H1 (cell line): ENCODE measurements around the gene ARHGAP4. TPM values are rescaled to one million over a fixed set of nuclear protein-coding genes. Genes with fewer than 3 reads are reported as not detected.

Experiments used
- BRCA1 ChIP-seq: IDR thresholded peaks from 2 replicates; pipeline ENCODE4 v1.6.1; 2012; ENCODE audit warnings: low read depth, low read length, improper control_type of control experiment
- polyA plus RNA-seq, 7 experiments: library from polyadenylated mRNA; depleted of rRNA in 3 of 7; stranded (reverse) in 5 of 7; unstranded in 2 of 7; fragments of >200 nt in 5 of 7; fragments of 200-250 nt in 2 of 7; gene quantifications; 1 replicate in 5 of 7; 2 replicates in 1 of 7; 4 replicates in 1 of 7; pipeline versions ENCODE4 v1.2.1 to v1.2.3, GENCODE V29; 2011 to 2013; ENCODE audit warnings: missing spikeins in 2 of 7, mixed read lengths in 2 of 7
- total RNA-seq: library from RNA; stranded (reverse); fragmentation: NEBNext Ultra II Directional; extraction: Animal tissue kit (Norgen Biotek cat#: 25700); gene quantifications from 2 replicates; pipeline ENCODE4 v1.2.1, GENCODE V29; 2021
- TF ChIP-seq, protein P1 (sequence below): IDR thresholded peaks from 2 replicates; pipeline ENCODE4 v1.6.1; 2012; ENCODE audit warnings: low read length, inconsistent platforms

The ARHGAP4 gene
- total and polyA plus RNA-seq, 2 of the 8 experiments (the other 6 are each of a cell fraction or from before 2014, with no cell fraction given) = 23.9 to 26.0 TPM

DNA sequence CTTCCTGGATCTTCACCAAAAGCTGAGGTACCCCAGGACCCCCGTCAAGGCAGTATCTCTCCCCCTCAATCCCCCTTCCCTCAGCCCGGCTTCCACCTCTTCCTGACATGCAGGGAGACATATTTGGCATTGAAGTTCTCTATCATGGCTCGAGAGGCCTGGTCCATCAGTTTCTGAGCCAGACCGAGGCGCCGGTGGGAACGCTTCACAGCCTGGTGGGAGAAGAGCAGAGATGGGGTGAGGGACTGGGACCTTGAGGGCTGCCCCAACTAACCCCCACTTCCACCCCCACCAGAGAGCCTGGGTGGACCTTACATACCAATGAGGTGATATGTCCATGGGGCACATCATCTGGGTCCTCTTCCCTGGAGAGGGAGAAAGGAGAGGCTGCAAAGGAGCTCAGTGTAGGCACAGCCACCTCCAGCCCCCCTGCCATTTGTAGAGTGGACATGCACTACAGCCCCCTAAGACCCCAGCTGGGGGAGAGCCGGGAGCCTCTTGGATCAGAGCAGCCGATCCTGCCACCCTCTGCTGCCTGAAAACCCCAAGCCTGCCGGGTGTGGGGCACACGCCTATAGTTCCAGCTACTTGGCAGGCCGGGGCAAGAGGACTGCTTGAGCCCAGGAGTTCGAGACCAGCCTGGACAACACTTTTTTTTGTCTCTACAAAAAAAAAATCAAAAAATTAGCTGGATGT lies 6.3 kb upstream of the ARHGAP4 start (continued):
- TF ChIP-seq, protein P1, sequence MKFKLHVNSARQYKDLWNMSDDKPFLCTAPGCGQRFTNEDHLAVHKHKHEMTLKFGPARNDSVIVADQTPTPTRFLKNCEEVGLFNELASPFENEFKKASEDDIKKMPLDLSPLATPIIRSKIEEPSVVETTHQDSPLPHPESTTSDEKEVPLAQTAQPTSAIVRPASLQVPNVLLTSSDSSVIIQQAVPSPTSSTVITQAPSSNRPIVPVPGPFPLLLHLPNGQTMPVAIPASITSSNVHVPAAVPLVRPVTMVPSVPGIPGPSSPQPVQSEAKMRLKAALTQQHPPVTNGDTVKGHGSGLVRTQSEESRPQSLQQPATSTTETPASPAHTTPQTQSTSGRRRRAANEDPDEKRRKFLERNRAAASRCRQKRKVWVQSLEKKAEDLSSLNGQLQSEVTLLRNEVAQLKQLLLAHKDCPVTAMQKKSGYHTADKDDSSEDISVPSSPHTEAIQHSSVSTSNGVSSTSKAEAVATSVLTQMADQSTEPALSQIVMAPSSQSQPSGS = no peak
- TF ChIP-seq BRCA1 = no peak
